B cell (primary cell): ENCODE data around the gene AGBL4. TPM values are rescaled to one million over a fixed set of nuclear protein-coding genes. Genes with fewer than 3 reads are reported as not detected.

Experiments used
- ATAC-seq: fragments of 200-7000 bp; cut with Tn5 transposase; one replicate; pipeline ENCODE4 v1.10.0; 2021; ENCODE audit warnings: low read depth, mild to moderate bottlenecking, moderate number of reproducible peaks, moderate library complexity
- CTCF ChIA-PET: fragments of 350-600 bp; sonication (Branson Sonifier 250); formaldehyde crosslinking; loops from one replicate; lab custom pipeline; 2021; ENCODE audit warnings: antibody characterized with exemption, inconsistent platforms; lab: Charles Lee
- POLR2A ChIA-PET: fragments of 350-600 bp; sonication (Branson Sonifier 250); formaldehyde crosslinking; loops from one replicate; lab custom pipeline; 2021; ENCODE audit warnings: antibody characterized with exemption; lab: Charles Lee
- DNase-seq: peaks from one replicate; pipeline ENCODE4 v3.0.0; 2013
- H2AFZ ChIP-seq: 2 replicates; pipeline ENCODE4 v1.6.1; 2012; ENCODE audit warnings: mild to moderate bottlenecking, low read depth, low read length; ENCODE audit not compliant: insufficient read depth, poor library complexity, severe bottlenecking
- H3K27ac ChIP-seq, 2 donors: 1 replicate in 1 of 2; 2 replicates in 1 of 2; pipeline ENCODE4 v1.5.1; 2012 to 2013; ENCODE audit warnings: low read length in 2 of 2, mild to moderate bottlenecking in 2 of 2, moderate library complexity in 1 of 2
- H3K27me3 ChIP-seq, 4 experiments: fragments of 200-600 bp in 1 of 4; sonication (generic) in 1 of 4; replicated peaks in 1 of 4; 1 replicate in 2 of 4; 2 replicates in 2 of 4; pipeline versions ENCODE4 v1.6.1 to v1.7.0; 2013 to 2016; ENCODE audit warnings: low read length in 3 of 4, mild to moderate bottlenecking in 2 of 4, mixed read lengths in 1 of 4, moderate library complexity in 1 of 4; ENCODE audit not compliant: insufficient read depth in 4 of 4, control insufficient read depth in 3 of 4; ENCODE audit errors: control extremely low read depth in 1 of 4
- H3K36me3 ChIP-seq, 2 experiments: replicated peaks in 1 of 2; 1 replicate in 1 of 2; 2 replicates in 1 of 2; pipeline versions ENCODE4 v1.6.1 to v1.7.1; 2013; ENCODE audit warnings: low read length in 1 of 2; ENCODE audit not compliant: insufficient read depth in 2 of 2, control insufficient read depth in 1 of 2; ENCODE audit errors: control extremely low read depth in 1 of 2, extremely low read depth in 1 of 2
- H3K4me1 ChIP-seq, 2 donors: fragments of 200-600 bp in 1 of 2; sonication (generic) in 1 of 2; 1 replicate in 1 of 2; 2 replicates in 1 of 2; pipeline versions ENCODE4 v1.5.1 to v1.6.1; 2013 to 2017; ENCODE audit warnings: low read length in 2 of 2; ENCODE audit not compliant: control insufficient read depth in 2 of 2, insufficient read depth in 2 of 2
- H3K4me2 ChIP-seq: replicated peaks from 2 replicates; pipeline ENCODE3; 2012; ENCODE audit warnings: mild to moderate bottlenecking, low read depth, low read length; ENCODE audit not compliant: poor library complexity, severe bottlenecking
- H3K4me3 ChIP-seq, 5 experiments: fragments of 200-600 bp in 1 of 5; sonication (generic) in 1 of 5; 1 replicate in 3 of 5; 2 replicates in 2 of 5; pipeline versions ENCODE4 v1.5.1 to v1.7.0; 2011 to 2016; ENCODE audit warnings: low read length in 4 of 5, mild to moderate bottlenecking in 4 of 5, low read depth in 2 of 5, control low read depth in 1 of 5, moderate library complexity in 1 of 5; ENCODE audit not compliant: insufficient read depth in 1 of 5; ENCODE audit errors: control extremely low read depth in 1 of 5, extremely low read depth in 1 of 5
- H3K79me2 ChIP-seq: fragments of 200-600 bp; sonication (generic); one replicate; pipeline ENCODE4 v1.6.0; 2016; ENCODE audit warnings: low read length; ENCODE audit not compliant: control insufficient read depth, insufficient read depth
- H3K9ac ChIP-seq: fragments of 200-600 bp; sonication (generic); 2 replicates; pipeline ENCODE4 v1.6.1; 2017; ENCODE audit warnings: mild to moderate bottlenecking, low read length, moderate library complexity
- H3K9me3 ChIP-seq, 3 donors: one replicate each; pipeline versions ENCODE4 v1.6.1 to v1.7.1; 2013; ENCODE audit warnings: low read length in 2 of 3; ENCODE audit not compliant: control insufficient read depth in 2 of 3, insufficient read depth in 1 of 3; ENCODE audit errors: control extremely low read depth in 1 of 3
- H4K20me1 ChIP-seq: 2 replicates; pipeline ENCODE4 v1.6.0; 2012; ENCODE audit warnings: mild to moderate bottlenecking, low read length; ENCODE audit not compliant: insufficient read depth, control insufficient read depth, poor library complexity, severe bottlenecking
- H3K27ac Mint-ChIP-seq: one replicate; pipeline ENCODE4 v1.8.0; 2021; ENCODE audit warnings: mixed read lengths
- H3K27me3 Mint-ChIP-seq: one replicate; pipeline ENCODE4 v1.8.0; 2021; ENCODE audit warnings: mixed read lengths
- H3K4me1 Mint-ChIP-seq: one replicate; pipeline ENCODE4 v1.8.0; 2021; ENCODE audit warnings: mixed read lengths
- H3K4me3 Mint-ChIP-seq: one replicate; pipeline ENCODE4 v1.8.0; 2021; ENCODE audit warnings: mixed read lengths
- H3K9me3 Mint-ChIP-seq: one replicate; pipeline ENCODE4 v1.8.0; 2022; ENCODE audit warnings: mixed read lengths; ENCODE audit not compliant: insufficient read depth
- EZH2 ChIP-seq: IDR thresholded peaks from 2 replicates; pipeline ENCODE4 v1.6.1; 2012; ENCODE audit warnings: borderline replicate concordance, low read depth, mild to moderate bottlenecking, moderate library complexity, low read length; ENCODE audit not compliant: insufficient read depth, poor library complexity, severe bottlenecking
- WGBS: methylation state at CpG from one replicate; pipeline ENCODE4 v1.1.5; 2013; ENCODE audit warnings: missing lambda C conversion rate; ENCODE audit not compliant: insufficient coverage; 5-methylcytosine and 5-hydroxymethylcytosine counted together
- intact Hi-C: fragments of 100-400 bp; cut with micrococcal nuclease; formaldehyde crosslinking; loops from one replicate; pipeline ENCODE4 v1.10.0; 2022
- polyA plus RNA-seq: library from polyadenylated mRNA; depleted of rRNA; stranded (reverse); fragments of >200 nt; gene quantifications from 2 replicates; pipeline ENCODE4 v1.2.3, GENCODE V29; 2012
- total RNA-seq, 2 donors: library from RNA; stranded (reverse); fragments of 120-200 nt in 1 of 2; gene quantifications; 1 replicate in 1 of 2; 2 replicates in 1 of 2; pipeline versions ENCODE4 v1.2.3 to v1.2.4, GENCODE V29; 2013 to 2022
- TF ChIP-seq, protein P1 (sequence below): fragments of 200-600 bp; IDR thresholded peaks from one replicate; pipeline ENCODE4 v1.8.0; 2022; ENCODE audit warnings: antibody characterized with exemption, mild to moderate bottlenecking

Gene AGBL4
- total and polyA plus RNA-seq, 2 donors (not counting 1 experiment from before 2014, with no cell fraction given): 0.07 to 0.12 TPM

GRCh38 chr1:49424782-49425181, 599.0 kb downstream of the AGBL4 start:
- ChIA-PET CTCF (no interaction called here), POLR2A (no interaction called here)
- Histone ChIP-seq H3K4me1 (no peaks in the 10 kb centered on the region), H3K4me3 (no peak overlapping the region), H2AFZ (no peak overlapping the region), H3K79me2 (no peaks in the 10 kb centered on the region), H3K27me3 (no peaks in the 10 kb centered on the region), H3K36me3 (no peaks in the 10 kb centered on the region), H3K4me2 (no peak overlapping the region), H4K20me1 (no peaks in the 10 kb centered on the region), H3K27ac (no peak overlapping the region), H3K9ac (no peak overlapping the region), H3K9me3 (no peaks in the 10 kb centered on the region)
- Mint-ChIP-seq H3K9me3 (no peaks in the 10 kb centered on the region), H3K4me3 (no peak overlapping the region), H3K27ac (no peak overlapping the region), H3K4me1 (no peaks in the 10 kb centered on the region), H3K27me3 (no peaks in the 10 kb centered on the region)
- no peak for TF ChIP-seq EZH2
- TF ChIP-seq, protein P1, sequence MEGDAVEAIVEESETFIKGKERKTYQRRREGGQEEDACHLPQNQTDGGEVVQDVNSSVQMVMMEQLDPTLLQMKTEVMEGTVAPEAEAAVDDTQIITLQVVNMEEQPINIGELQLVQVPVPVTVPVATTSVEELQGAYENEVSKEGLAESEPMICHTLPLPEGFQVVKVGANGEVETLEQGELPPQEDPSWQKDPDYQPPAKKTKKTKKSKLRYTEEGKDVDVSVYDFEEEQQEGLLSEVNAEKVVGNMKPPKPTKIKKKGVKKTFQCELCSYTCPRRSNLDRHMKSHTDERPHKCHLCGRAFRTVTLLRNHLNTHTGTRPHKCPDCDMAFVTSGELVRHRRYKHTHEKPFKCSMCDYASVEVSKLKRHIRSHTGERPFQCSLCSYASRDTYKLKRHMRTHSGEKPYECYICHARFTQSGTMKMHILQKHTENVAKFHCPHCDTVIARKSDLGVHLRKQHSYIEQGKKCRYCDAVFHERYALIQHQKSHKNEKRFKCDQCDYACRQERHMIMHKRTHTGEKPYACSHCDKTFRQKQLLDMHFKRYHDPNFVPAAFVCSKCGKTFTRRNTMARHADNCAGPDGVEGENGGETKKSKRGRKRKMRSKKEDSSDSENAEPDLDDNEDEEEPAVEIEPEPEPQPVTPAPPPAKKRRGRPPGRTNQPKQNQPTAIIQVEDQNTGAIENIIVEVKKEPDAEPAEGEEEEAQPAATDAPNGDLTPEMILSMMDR: no peak
- DNase-seq: no peak
- intact Hi-C loops: no loop called here
- WGBS: 100% methylated on average over 1 of the region's 3 CpGs
- no peak for ATAC-seq

DNA sequence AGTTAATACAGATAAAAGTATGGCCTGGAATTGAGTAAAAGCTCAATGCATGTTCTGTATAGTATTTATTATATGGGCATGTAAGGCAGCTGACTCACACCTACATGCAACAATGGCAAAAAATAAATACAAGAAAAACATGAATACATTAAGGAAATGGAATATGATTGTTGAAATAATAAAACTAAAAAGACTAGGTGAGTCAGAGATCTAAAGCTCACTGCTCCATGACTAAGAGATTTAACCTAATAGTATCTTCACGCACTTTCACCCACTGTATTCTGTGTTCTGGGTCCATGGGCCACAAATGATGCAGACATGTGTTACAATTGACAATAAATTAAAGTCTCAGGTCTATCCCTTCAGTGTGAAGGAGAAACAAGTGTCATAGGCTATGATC, 607.0 kb downstream of the AGBL4 start:
- intact Hi-C loops: no loop called here
- H3K79me2 ChIP-seq: no peaks in the 10 kb centered on the region
- ChIA-PET CTCF (interaction anchor here (0.7 kb wide), 1 partner anchor 141 kb away, joined by 4 read pairs; no protein-coding TSS in a partner anchor), POLR2A (no interaction called here)
- Mint-ChIP-seq H3K4me1 (no peaks in the 10 kb centered on the region), H3K27me3 (no peaks in the 10 kb centered on the region), H3K4me3 (no peak overlapping the region), H3K27ac (no peak overlapping the region), H3K9me3 (no peaks in the 10 kb centered on the region)
- no CpG with 5 or more reads among the region's 1 CpG for WGBS
- ATAC-seq (no peak), DNase-seq (no peak)
- TF ChIP-seq, protein P1: no peak
- no peak for TF ChIP-seq EZH2
- H3K9ac ChIP-seq: no peak overlapping the region
- no peak overlapping the region for H3K4me3 ChIP-seq
- H3K36me3 ChIP-seq: no peaks in the 10 kb centered on the region
- H3K9me3 ChIP-seq: no peaks in the 10 kb centered on the region
- no peaks in the 10 kb centered on the region for H3K4me1 ChIP-seq
- H3K4me2 ChIP-seq: no peak overlapping the region
- no peak overlapping the region for H3K27ac ChIP-seq
- H4K20me1 ChIP-seq: no peaks in the 10 kb centered on the region
- H2AFZ ChIP-seq: no peak overlapping the region
- no peaks in the 10 kb centered on the region for H3K27me3 ChIP-seq
